Activated CD4-positive, alpha-beta T cell treated with anti-CD3 and anti-CD28 coated beads for 48 hours (primary cell): Measurements from ENCODE around the gene ST3GAL2.
"Not testable (repeated sequence)": the region's sequence is repeated elsewhere in the genome, so short reads cannot be mapped to it uniquely, and the experiment has no call there.

Source experiments
- DNase-seq: peaks from one replicate; pipeline ENCODE4 v3.0.0-alpha.2; 2020

ST3GAL2 gene

GRCh38 chr16:70413572-70413971, 25.3 kb downstream of the ST3GAL2 start:
- DNase-seq, result not testable (repeated sequence)

GRCh38 chr16:70412385-70412784, 26.5 kb downstream of the ST3GAL2 start:
- DNase-seq, result no peak

GRCh38 chr16:70410734-70411133, 28.2 kb downstream of the ST3GAL2 start:
- no peak for DNase-seq

GRCh38 chr16:70407811-70408274, 31.1 kb downstream of the ST3GAL2 start:
- no peak for DNase-seq

GRCh38 chr16:70406104-70406503, 32.8 kb downstream of the ST3GAL2 start:
- not testable (repeated sequence) for DNase-seq

GRCh38 chr16:70402916-70403659, 35.8 kb downstream of the ST3GAL2 start:
- no peak for DNase-seq

GRCh38 chr16:70399951-70400350, 38.9 kb downstream of the ST3GAL2 start:
- no peak for DNase-seq

GRCh38 chr16:70399381-70399780, 39.5 kb downstream of the ST3GAL2 start:
- DNase-seq, result no peak

GRCh38 chr16:70398177-70398743, 40.6 kb downstream of the ST3GAL2 start:
- DNase-seq, result no peak

- DNase-seq, result no peak
Measured at GRCh38 chr16:70396246-70396904, 42.5 kb downstream of the ST3GAL2 start.

- DNase-seq, result peak; percentile 79
Measured at GRCh38 chr16:70395345-70395901, 43.5 kb downstream of the ST3GAL2 start.

- no peak for DNase-seq
Measured at GRCh38 chr16:70394853-70395252, 44.0 kb downstream of the ST3GAL2 start.

GRCh38 chr16:70393662-70394061, 45.2 kb downstream of the ST3GAL2 start:
- DNase-seq, result no peak

- DNase-seq, result no peak
Measured at GRCh38 chr16:70392606-70393005, 46.3 kb downstream of the ST3GAL2 start.

- DNase-seq, result no peak
Measured at GRCh38 chr16:70391881-70392481, 46.9 kb downstream of the ST3GAL2 start.

GRCh38 chr16:70391446-70391845, 47.5 kb downstream of the ST3GAL2 start:
- no peak for DNase-seq

GRCh38 chr16:70390774-70391173, 48.1 kb downstream of the ST3GAL2 start:
- DNase-seq, result no peak

GRCh38 chr16:70388006-70388680, 50.8 kb downstream of the ST3GAL2 start:
- no peak for DNase-seq

- DNase-seq, result not testable (repeated sequence)
Measured at GRCh38 chr16:70386289-70386986, 52.5 kb downstream of the ST3GAL2 start.

- DNase-seq, result no peak
Measured at GRCh38 chr16:70383421-70383960, 55.4 kb downstream of the ST3GAL2 start.

- no peak for DNase-seq
Measured at GRCh38 chr16:70381604-70382342, 57.1 kb downstream of the ST3GAL2 start.
